ENCODE results near the gene CFLAR. TPM values are rescaled to one million over a fixed set of nuclear protein-coding genes. Genes with fewer than 3 reads are reported as not detected.

CFLAR gene
- total and polyA plus RNA-seq, 2 of the 13 experiments (the other 11 are each of a cell fraction or from before 2014, with no cell fraction given): 43.8 to 92.1 TPM

- TF ChIP-seq ZNF513 (CRISPR knock-in tag; conservative IDR thresholded peaks at IDR 0.05): no peak
- TF ChIP-seq ZNF160 (CRISPR knock-in tag; IDR thresholded peaks at IDR 0.05): no peak
- TF ChIP-seq ZNF546 (CRISPR knock-in tag; conservative IDR thresholded peaks at IDR 0.05): no peak
- TF ChIP-seq FOXA3 (CRISPR knock-in tag; IDR thresholded peaks at IDR 0.05): peak; percentile 36; the same call in 1 of the 2 replicates
- peak; percentile 47; the same call in 1 of the 2 replicates for TF ChIP-seq PITX1 (CRISPR knock-in tag; IDR thresholded peaks at IDR 0.05)
- TF ChIP-seq HNF4G (IDR thresholded peaks at IDR 0.05; ENCODE audit: borderline replicate concordance, low read depth, low read length): no peak
- no peak for TF ChIP-seq HNF4G (CRISPR knock-in tag; IDR thresholded peaks at IDR 0.05; ENCODE audit: borderline replicate concordance, low read depth)
- peak; percentile 79 for TF ChIP-seq MAX (IDR thresholded peaks at IDR 0.05)
- no peak for TF ChIP-seq ZNF770 (CRISPR knock-in tag; IDR thresholded peaks at IDR 0.05)
- no peak for TF ChIP-seq YY1 (IDR thresholded peaks at IDR 0.05; ENCODE audit: insufficient read depth, insufficient replicate concordance, low read depth, low read length)
- no peak for TF ChIP-seq RELA (CRISPR knock-in tag; IDR thresholded peaks at IDR 0.05)
- peak; percentile 41; the same call in 1 of the 2 replicates for TF ChIP-seq ARID4A (CRISPR knock-in tag; IDR thresholded peaks at IDR 0.05; ENCODE audit: borderline replicate concordance)
- no peak for TF ChIP-seq ZNF816 (CRISPR knock-in tag; IDR thresholded peaks at IDR 0.05; ENCODE audit: borderline replicate concordance)
- no peak for TF ChIP-seq DPF2 (CRISPR knock-in tag; IDR thresholded peaks at IDR 0.05; ENCODE audit: borderline replicate concordance, low read depth)
- no peak for TF ChIP-seq ZNF354B (CRISPR knock-in tag; IDR thresholded peaks at IDR 0.05)
- TF ChIP-seq ZNF431 (CRISPR knock-in tag; IDR thresholded peaks at IDR 0.05; ENCODE audit: borderline replicate concordance, low read depth): no peak
- TF ChIP-seq SIN3A (IDR thresholded peaks at IDR 0.05; ENCODE audit: borderline replicate concordance, low read depth, low read length): 0 out of 2 replicates have a peak, but pooled peaks have one; percentile 34
- no peak for TF ChIP-seq IRF1 (CRISPR knock-in tag; IDR thresholded peaks at IDR 0.05; ENCODE audit: low read depth)
Measured at GRCh38 chr2:201128933-201129505, 13.1 kb downstream of the CFLAR start (continued).
